ENCODE results near the gene SPEM1. TPM values are rescaled to one million over a fixed set of nuclear protein-coding genes. Genes with fewer than 3 reads are reported as not detected.
A peak's percentile ranks its signal among the peaks of the same experiment; 100 is the strongest.

The SPEM1 gene
- total RNA-seq, 1 experiment from 2014 or later, result not detected

- DNase-seq, result no peak
- Histone ChIP-seq H3K4me3 (no peak overlapping the region), H3K36me3 (no peaks in the 10 kb centered on the region), H3K27me3 (no peaks in the 10 kb centered on the region; the same call in 1 of the 2 replicates), H3K9me3 (no peaks in the 10 kb centered on the region)
Observed at GRCh38 chr17:7443499-7444485, 23.7 kb downstream of the SPEM1 start.

GRCh38 chr17:7444682-7445618, 24.8 kb downstream of the SPEM1 start, which contains the start of gene CHRNB1:
Gene CHRNB1, plus strand, starts transcription at chr17:7445061. Its CDS starts 67 bp downstream, at chr17:7445128.
- H3K4me3 ChIP-seq, result no peak within 1 kb of the TSS
- H3K36me3 ChIP-seq, result no peaks in the 10 kb centered on the region
- no peaks in the 10 kb centered on the region for H3K27me3 ChIP-seq
- no peak for DNase-seq
- no peaks in the 10 kb centered on the region for H3K9me3 ChIP-seq

GRCh38 chr17:7445619-7445968, 25.5 kb downstream of the SPEM1 start:
- no peaks in the 10 kb centered on the region for H3K9me3 ChIP-seq
- DNase-seq, result no peak
- no peak overlapping the region for H3K4me3 ChIP-seq
- H3K27me3 ChIP-seq, result no peaks in the 10 kb centered on the region
- H3K36me3 ChIP-seq, result no peaks in the 10 kb centered on the region

- no peak for DNase-seq
Observed at GRCh38 chr17:7448461-7448860, 28.3 kb downstream of the SPEM1 start.

GRCh38 chr17:7459961-7460545, 39.9 kb downstream of the SPEM1 start:
- Histone ChIP-seq H3K36me3 (no peaks in the 10 kb centered on the region), H3K9me3 (no peaks in the 10 kb centered on the region), H3K4me3 (no peak overlapping the region), H3K27me3 (no peaks in the 10 kb centered on the region)
- no peak for DNase-seq

More at GRCh38 chr17:7448461-7448860, 28.3 kb downstream of the SPEM1 start:
- no peaks in the 10 kb centered on the region for H3K36me3 ChIP-seq
- no peaks in the 10 kb centered on the region for H3K9me3 ChIP-seq
- H3K4me3 ChIP-seq, result no peak overlapping the region
- no peaks in the 10 kb centered on the region for H3K27me3 ChIP-seq

- DNase-seq, result no peak
- Histone ChIP-seq H3K27me3 (no peaks in the 10 kb centered on the region), H3K9me3 (no peaks in the 10 kb centered on the region)
Observed at GRCh38 chr17:7460850-7461660, 40.9 kb downstream of the SPEM1 start.

GRCh38 chr17:7462474-7463371, 42.6 kb downstream of the SPEM1 start:
- Histone ChIP-seq H3K4me3 (no peak overlapping the region), H3K27me3 (no peaks in the 10 kb centered on the region), H3K36me3 (peaks cover 3% of the 10 kb centered on the region; the same call in 1 of the 2 replicates), H3K9me3 (no peaks in the 10 kb centered on the region)
- DNase-seq, result no peak

More at GRCh38 chr17:7460850-7461660, 40.9 kb downstream of the SPEM1 start:
- no peak overlapping the region for H3K4me3 ChIP-seq
- no peaks in the 10 kb centered on the region; the same call in 1 of the 2 replicates for H3K36me3 ChIP-seq

GRCh38 chr17:7463372-7463846, 43.3 kb downstream of the SPEM1 start:
- Histone ChIP-seq H3K4me3 (no peak overlapping the region), H3K36me3 (peaks cover 3% of the 10 kb centered on the region; the same call in 1 of the 2 replicates), H3K27me3 (no peaks in the 10 kb centered on the region), H3K9me3 (no peaks in the 10 kb centered on the region)
- no peak for DNase-seq

- no peak for DNase-seq
- no peaks in the 10 kb centered on the region for H3K9me3 ChIP-seq
Observed at GRCh38 chr17:7464081-7464480, 44.0 kb downstream of the SPEM1 start.

GRCh38 chr17:7465597-7466275, 45.6 kb downstream of the SPEM1 start:
- Histone ChIP-seq H3K27me3 (no peaks in the 10 kb centered on the region), H3K36me3 (peaks cover 3% of the 10 kb centered on the region; the same call in 1 of the 2 replicates), H3K4me3 (no peak overlapping the region), H3K9me3 (no peaks in the 10 kb centered on the region)
- DNase-seq, result no peak

More at GRCh38 chr17:7464081-7464480, 44.0 kb downstream of the SPEM1 start:
- no peak overlapping the region for H3K4me3 ChIP-seq
- H3K36me3 ChIP-seq, result peaks cover 3% of the 10 kb centered on the region; the same call in 1 of the 2 replicates
- H3K27me3 ChIP-seq, result no peaks in the 10 kb centered on the region

- peaks cover 3% of the 10 kb centered on the region; the same call in 1 of the 2 replicates for H3K36me3 ChIP-seq
- DNase-seq, result no peak
- no peaks in the 10 kb centered on the region for H3K27me3 ChIP-seq
- H3K9me3 ChIP-seq, result no peaks in the 10 kb centered on the region
- H3K4me3 ChIP-seq, result no peak overlapping the region
Observed at GRCh38 chr17:7466318-7466638, 46.2 kb downstream of the SPEM1 start.

- H3K27me3 ChIP-seq, result no peaks in the 10 kb centered on the region
- no peaks in the 10 kb centered on the region for H3K9me3 ChIP-seq
- peak; percentile 71 for DNase-seq
- H3K36me3 ChIP-seq, result peaks cover 3% of the 10 kb centered on the region; the same call in 1 of the 2 replicates
- H3K4me3 ChIP-seq, result no peak overlapping the region
Observed at GRCh38 chr17:7466639-7467341, 46.7 kb downstream of the SPEM1 start.

GRCh38 chr17:7467498-7467897, 47.4 kb downstream of the SPEM1 start:
- no peaks in the 10 kb centered on the region for H3K27me3 ChIP-seq
- DNase-seq, result no peak
- H3K36me3 ChIP-seq, result peaks cover 3% of the 10 kb centered on the region; the same call in 1 of the 2 replicates
- no peaks in the 10 kb centered on the region for H3K9me3 ChIP-seq
- no peak overlapping the region for H3K4me3 ChIP-seq

GRCh38 chr17:7468290-7468689, 48.2 kb downstream of the SPEM1 start:
- no peak overlapping the region for H3K4me3 ChIP-seq
- H3K36me3 ChIP-seq, result peaks cover 3% of the 10 kb centered on the region; the same call in 1 of the 2 replicates
- no peak for DNase-seq
- no peaks in the 10 kb centered on the region for H3K27me3 ChIP-seq
- no peaks in the 10 kb centered on the region for H3K9me3 ChIP-seq
